Dendritic cell treated with granulocyte-macrophage colony-stimulating factor and Interleukin-4, amounts not matched to agents 40 ng/mL and 50 ng/mL, for 4 days (primary cell): ENCODE data around the gene ZKSCAN1.
"Not testable (repeated sequence)": the region's sequence is repeated elsewhere in the genome, so short reads cannot be mapped to it uniquely, and the experiment has no call there.

Source experiments
- H3K27ac Mint-ChIP-seq: one replicate; pipeline ENCODE4 v1.8.0; 2022; ENCODE audit warnings: mild to moderate bottlenecking, mixed read lengths
- H3K27me3 Mint-ChIP-seq: one replicate; pipeline ENCODE4 v1.8.0; 2022; ENCODE audit warnings: mild to moderate bottlenecking, mixed read lengths
- H3K36me3 Mint-ChIP-seq: one replicate; pipeline ENCODE4 v1.8.0; 2022; ENCODE audit warnings: low read depth, mixed read lengths
- H3K4me1 Mint-ChIP-seq: one replicate; pipeline ENCODE4 v1.8.0; 2022; ENCODE audit warnings: low read depth, mixed read lengths
- H3K4me3 Mint-ChIP-seq: one replicate; pipeline ENCODE4 v1.8.0; 2022; ENCODE audit warnings: mild to moderate bottlenecking, moderate library complexity, mixed read lengths
- H3K9me3 Mint-ChIP-seq: one replicate; pipeline ENCODE4 v1.8.0; 2022; ENCODE audit warnings: mixed read lengths
- intact Hi-C: fragments of 100-400 bp; cut with micrococcal nuclease; formaldehyde crosslinking; loops from one replicate; pipeline ENCODE4 v1.15.0; 2022

Gene ZKSCAN1

DNA sequence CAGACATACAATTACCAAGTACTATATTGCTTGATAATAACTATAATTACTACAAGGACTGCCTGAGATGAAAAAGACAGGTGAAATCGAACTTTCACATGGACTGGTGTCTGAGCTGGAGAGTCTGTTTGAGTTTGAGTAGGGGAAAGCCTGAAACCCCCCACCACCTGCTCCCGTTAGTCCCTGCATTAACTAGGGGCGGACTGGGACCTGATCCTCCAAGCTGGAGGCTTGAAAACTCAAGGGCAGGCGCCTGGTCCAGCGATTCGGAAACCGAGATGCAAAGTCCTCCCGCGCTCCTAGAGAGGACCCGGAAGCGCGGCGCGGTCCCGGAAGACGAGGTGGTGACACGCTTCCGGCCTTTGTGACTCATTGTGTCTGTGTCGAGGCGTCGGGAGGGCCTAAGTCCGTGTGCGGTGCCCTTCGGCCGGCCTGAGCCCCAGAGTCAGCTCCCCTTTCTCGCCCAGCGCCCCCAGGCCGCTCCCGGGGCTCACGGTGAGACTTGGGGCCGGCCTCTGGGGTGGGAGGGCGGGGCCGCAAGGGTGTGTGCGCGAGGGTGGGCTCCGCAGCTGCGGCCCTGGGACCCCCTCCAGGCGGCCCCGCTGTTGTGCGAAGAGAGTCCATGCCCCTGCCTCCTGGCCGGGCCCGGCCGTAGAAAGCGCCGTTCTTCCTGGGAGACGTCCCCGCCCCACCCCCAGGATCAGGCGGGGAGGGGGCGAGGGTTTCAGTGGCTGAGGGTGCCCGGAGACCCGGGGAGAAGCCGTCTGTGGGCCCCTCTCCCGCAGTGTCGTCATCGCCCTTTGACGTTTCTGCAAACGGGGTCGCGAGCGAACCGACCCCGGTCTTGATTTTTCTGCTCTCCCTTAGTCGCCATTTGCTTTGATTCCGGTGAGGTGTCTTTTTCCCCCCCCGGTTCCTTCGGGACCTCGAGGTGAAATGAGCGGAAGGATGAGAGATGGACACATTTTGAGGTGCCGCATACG, at the start of gene ZKSCAN1:
Gene ZKSCAN1, plus strand, starts transcription at position 365 of the 983 bp plus-strand sequence. CDS start 7,911 bp downstream, outside the sequence.
- Mint-ChIP-seq H3K9me3 (no peaks in the 10 kb centered on the region), H3K4me1 (peaks cover 47% of the 10 kb centered on the region)
- intact Hi-C loops = loop anchor here (1.0 to 10.0 kb wide), 2 partner anchors 34 to 69 kb away; partner anchors contain the start of genes COPS6, ZNF3 and ZSCAN21

DNA sequence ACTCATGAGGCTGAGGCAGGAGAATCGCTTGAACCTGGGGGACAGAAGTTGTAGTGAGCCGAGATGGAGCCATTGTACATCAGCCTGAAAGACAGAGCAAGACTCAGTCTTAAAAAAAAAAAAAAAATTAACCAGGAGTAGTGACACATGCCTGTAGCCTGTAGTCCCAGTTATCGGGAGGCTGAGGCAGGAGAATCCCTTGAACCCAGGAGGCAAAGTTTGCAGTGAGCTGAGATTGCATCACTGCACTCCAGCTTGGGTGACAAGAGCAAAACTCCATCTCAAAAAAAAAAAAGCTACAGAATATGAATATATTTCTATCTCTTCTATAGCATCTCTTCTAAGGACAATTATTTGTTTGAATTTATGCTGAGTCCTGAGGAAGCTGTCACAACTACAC, 46.1 kb upstream of the ZKSCAN1 start:
- Mint-ChIP-seq H3K27ac (no peak overlapping the region), H3K9me3 (no peaks in the 10 kb centered on the region), H3K4me3 (no peak overlapping the region), H3K36me3 (no peaks in the 10 kb centered on the region), H3K27me3 (peaks cover 39% of the 10 kb centered on the region), H3K4me1 (no peaks in the 10 kb centered on the region)
- intact Hi-C loops = no loop called here

More for the DNA sequence above, at the start of gene ZKSCAN1:
- H3K36me3 Mint-ChIP-seq = peaks cover 33% of the 10 kb centered on the region
- H3K27me3 Mint-ChIP-seq = no peaks in the 10 kb centered on the region
- H3K4me3 Mint-ChIP-seq = peak within 1 kb of the TSS; percentile 81
- H3K27ac Mint-ChIP-seq = peak within 1 kb of the TSS; percentile 91

DNA sequence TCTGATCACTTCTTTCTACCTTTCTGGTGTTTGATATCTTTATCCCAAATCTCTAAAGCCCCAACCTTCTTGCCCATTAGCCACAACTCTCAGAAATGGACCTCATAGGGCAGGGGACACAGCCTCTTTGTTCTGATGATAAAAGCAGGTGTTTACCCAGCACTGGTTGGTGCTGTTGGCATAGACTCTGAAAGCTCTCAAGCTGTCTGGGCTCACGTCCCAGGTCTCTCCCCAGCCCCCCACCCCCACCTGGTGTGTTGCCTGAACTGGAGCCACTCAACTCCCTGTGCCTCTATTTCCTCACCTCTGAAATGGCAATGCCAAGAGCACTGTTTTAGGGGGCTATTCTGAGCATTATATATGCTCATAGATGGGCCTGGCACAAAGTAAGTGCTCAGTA, 45.6 kb upstream of the ZKSCAN1 start:
- intact Hi-C loops, H3K36me3 Mint-ChIP-seq, H3K9me3 Mint-ChIP-seq, H3K4me1 Mint-ChIP-seq, H3K4me3 Mint-ChIP-seq, H3K27ac Mint-ChIP-seq: not testable (repeated sequence)
- peaks cover 34% of the 10 kb centered on the region for H3K27me3 Mint-ChIP-seq

DNA sequence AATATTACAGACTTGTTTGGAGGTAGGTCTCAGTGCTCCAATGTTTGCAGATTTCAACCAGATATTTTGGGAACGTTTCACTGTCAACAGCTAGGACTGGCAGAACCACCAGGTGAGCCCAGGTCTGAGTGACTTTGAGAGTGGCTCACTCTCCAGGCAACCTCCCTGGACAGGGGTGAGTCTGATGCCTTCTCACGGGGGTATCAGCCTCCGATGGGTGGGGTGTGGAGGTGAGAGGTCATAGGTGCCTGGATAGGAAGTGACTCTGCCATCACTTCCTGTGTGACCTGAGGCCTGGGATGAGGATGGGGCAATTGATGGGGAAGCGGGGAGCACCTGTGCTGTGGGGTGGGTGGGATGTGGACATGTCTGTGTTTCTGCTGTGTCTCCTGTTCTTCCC, 44.2 kb upstream of the ZKSCAN1 start:
- Mint-ChIP-seq H3K4me1 (no peaks in the 10 kb centered on the region), H3K27ac (no peak overlapping the region), H3K4me3 (no peak overlapping the region), H3K27me3 (peaks cover 31% of the 10 kb centered on the region), H3K9me3 (no peaks in the 10 kb centered on the region), H3K36me3 (no peaks in the 10 kb centered on the region)
- intact Hi-C loops = no loop called here

DNA sequence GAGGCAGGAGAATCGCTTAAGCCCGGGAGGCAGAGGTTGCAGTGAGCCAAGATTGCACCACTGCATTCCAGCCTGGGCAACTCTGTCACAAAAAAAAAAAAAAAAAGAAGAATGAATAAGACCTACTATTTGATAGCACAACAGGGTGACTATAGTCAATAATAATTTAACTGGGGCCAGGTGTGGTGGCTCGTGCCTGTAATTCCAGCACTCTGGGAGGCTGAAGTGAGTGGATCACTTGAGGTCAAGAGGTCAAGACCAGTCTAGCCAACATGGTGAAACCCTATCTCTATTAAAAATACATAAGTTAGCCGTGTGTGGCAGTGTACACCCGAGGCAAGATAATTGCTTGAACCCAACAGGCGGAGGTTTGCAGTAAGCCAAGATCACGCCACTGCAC, 41.6 kb upstream of the ZKSCAN1 start:
- H3K4me3 Mint-ChIP-seq, H3K4me1 Mint-ChIP-seq, intact Hi-C loops, H3K27ac Mint-ChIP-seq, H3K36me3 Mint-ChIP-seq, H3K9me3 Mint-ChIP-seq: not testable (repeated sequence)
- peaks cover 23% of the 10 kb centered on the region for H3K27me3 Mint-ChIP-seq

DNA sequence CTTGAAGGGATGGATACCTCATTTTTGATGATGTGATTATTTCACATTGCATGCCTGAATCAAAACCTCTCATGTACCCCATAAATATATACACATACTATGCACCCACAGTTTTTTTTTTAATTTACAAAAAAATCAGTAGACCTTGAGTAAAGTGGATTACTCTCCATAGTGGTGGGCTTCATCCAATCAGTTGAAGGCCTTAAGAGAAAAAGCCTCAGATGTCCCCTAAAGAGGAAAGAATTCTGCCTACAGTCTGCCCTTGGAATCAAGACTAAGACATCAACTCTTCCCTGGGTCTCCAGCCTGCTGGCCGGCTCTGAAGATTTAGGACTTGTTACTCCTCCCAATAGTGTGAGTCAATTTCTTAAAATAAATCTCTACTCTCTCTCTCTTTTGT, 40.7 kb upstream of the ZKSCAN1 start:
- Mint-ChIP-seq H3K27ac (no peak overlapping the region), H3K4me3 (no peak overlapping the region), H3K4me1 (peaks cover 4% of the 10 kb centered on the region), H3K36me3 (no peaks in the 10 kb centered on the region), H3K27me3 (peaks cover 23% of the 10 kb centered on the region), H3K9me3 (no peaks in the 10 kb centered on the region)
- intact Hi-C loops = no loop called here

DNA sequence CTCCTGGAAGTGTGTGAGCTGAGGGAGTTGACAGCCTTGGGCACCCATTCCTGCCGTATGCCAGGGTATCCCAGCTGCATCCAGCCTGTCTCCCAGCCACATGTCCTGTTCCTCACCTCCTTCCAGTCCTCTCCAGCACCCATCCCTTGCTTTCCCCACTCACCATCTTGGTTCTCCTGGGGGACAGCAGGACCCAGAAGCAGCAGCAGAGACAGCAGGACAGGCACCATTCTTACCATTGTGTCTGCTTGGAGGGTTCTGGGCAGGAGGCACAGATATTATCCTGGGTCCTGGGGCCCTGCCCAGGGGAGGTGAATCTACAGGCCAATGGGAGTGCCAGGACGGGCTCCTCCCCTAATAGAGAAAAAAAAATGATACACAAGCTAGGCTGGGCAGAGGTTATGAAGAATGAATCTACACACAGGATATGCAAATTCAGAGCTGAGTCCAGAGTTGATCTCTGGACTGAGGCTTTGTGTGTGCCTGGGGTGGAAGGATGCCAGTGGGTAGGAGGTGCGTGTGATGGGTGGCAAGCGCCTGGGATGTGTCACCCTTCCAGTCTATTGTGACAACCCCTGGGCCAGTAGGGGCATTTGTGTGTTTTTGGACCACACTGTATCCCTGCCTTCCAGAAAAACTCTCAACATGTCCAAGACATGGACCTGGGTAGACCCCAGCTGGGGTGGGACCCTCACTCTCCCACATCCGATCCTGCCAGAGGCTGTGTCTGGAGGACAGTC, 39.4 kb upstream of the ZKSCAN1 start, which contains the start of gene AZGP1:
Gene AZGP1, minus strand, starts transcription at position 250 of the 740 bp plus-strand sequence. Its CDS starts 11 bp downstream, at position 239.
- peaks cover 18% of the 10 kb centered on the region for H3K27me3 Mint-ChIP-seq
- H3K4me1 Mint-ChIP-seq = peaks cover 9% of the 10 kb centered on the region
- no peak within 1 kb of the TSS for H3K27ac Mint-ChIP-seq
- H3K36me3 Mint-ChIP-seq = no peaks in the 10 kb centered on the region
- no peaks in the 10 kb centered on the region for H3K9me3 Mint-ChIP-seq
- intact Hi-C loops = no loop called here
- no peak within 1 kb of the TSS for H3K4me3 Mint-ChIP-seq

DNA sequence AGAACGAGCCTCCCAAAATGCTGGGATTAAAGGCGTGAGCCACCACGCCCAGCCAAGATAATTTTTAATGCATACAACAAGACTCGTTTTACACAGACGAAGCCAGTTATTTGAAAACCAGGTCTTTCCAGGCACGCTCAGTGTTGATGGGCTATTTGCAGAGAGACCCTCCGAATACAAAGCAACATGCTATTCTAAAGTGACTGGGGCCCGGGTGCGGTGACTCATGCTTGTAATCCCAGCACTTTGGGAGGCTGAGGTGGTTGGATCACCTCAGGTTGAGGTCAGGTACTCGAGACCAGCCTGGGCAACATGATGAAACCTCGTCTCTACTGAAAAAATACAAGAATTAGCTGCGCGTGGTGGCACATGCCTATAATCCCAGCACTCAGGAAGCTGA, 38.8 kb upstream of the ZKSCAN1 start:
- H3K9me3 Mint-ChIP-seq = no peaks in the 10 kb centered on the region
- intact Hi-C loops = no loop called here
- no peaks in the 10 kb centered on the region for H3K36me3 Mint-ChIP-seq
- H3K27ac Mint-ChIP-seq = no peak overlapping the region
- H3K27me3 Mint-ChIP-seq = peaks cover 15% of the 10 kb centered on the region
- H3K4me3 Mint-ChIP-seq = no peak overlapping the region
- peaks cover 9% of the 10 kb centered on the region for H3K4me1 Mint-ChIP-seq

DNA sequence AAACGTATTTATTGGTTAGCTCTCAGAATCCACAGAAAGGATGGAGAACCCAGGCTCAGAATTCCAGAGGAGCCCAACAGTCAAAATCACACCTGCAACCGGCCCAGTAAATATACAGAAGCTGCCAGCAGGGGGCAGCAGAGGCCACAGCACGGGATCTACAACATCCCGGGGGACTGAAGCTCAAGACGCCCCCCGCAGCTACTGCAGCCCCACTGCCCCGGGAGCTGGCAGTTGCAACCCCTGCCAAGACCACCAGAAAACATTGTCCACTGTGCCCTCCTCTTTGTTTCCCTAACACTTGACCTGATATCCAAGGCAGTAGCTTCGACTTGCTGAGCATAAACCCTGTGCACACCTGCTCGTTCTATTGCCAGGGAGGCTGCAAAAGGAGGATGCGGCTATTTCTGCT, 35.6 kb upstream of the ZKSCAN1 start:
- H3K9me3 Mint-ChIP-seq, H3K4me1 Mint-ChIP-seq, H3K36me3 Mint-ChIP-seq, intact Hi-C loops, H3K27ac Mint-ChIP-seq, H3K4me3 Mint-ChIP-seq: not testable (repeated sequence)
- peaks cover 20% of the 10 kb centered on the region for H3K27me3 Mint-ChIP-seq

DNA sequence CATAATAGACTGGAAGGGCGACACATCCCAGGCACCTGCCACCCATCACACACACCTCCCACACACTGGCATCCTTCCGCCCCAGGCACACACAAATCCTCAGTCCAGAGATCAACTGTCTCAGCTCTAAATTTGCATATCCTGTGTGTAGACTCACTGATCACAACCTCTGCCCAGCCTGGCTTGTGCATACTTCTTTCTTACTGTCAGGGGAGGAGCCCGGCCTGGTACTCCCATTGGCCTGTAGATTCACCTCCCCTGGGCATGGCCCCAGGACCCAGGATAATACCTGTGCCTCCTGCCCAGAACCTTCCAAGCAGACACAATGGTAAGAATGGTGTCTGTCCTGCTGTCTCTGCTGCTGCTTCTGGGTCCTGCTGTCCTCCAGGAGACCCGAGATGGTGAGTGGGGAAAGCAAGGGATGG, 34.9 kb upstream of the ZKSCAN1 start:
- peaks cover 18% of the 10 kb centered on the region for H3K27me3 Mint-ChIP-seq
- H3K9me3 Mint-ChIP-seq, H3K4me3 Mint-ChIP-seq, H3K27ac Mint-ChIP-seq, intact Hi-C loops, H3K36me3 Mint-ChIP-seq, H3K4me1 Mint-ChIP-seq: not testable (repeated sequence)

DNA sequence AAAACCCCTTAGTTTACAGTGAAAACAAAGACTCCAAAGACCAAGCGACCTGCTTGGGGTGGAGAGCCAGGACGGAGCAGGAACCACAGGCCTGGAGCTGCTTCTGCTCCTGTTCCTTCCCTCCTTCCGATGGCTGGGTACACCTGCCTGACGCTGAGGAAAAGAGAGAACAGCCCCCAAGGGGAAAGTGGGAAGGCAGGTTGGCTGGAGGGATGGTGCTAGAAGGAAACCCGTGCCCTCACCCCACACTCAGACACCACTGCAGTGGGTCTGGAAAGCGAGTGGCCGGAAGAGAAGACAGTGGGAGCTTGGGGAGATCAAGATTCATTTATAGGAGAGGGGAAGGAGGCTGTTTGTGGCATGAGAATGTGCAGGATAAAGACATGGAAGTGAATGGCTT, 34.3 kb upstream of the ZKSCAN1 start:
- H3K4me1 Mint-ChIP-seq, H3K4me3 Mint-ChIP-seq, intact Hi-C loops, H3K9me3 Mint-ChIP-seq, H3K36me3 Mint-ChIP-seq, H3K27ac Mint-ChIP-seq: not testable (repeated sequence)
- peaks cover 13% of the 10 kb centered on the region for H3K27me3 Mint-ChIP-seq

DNA sequence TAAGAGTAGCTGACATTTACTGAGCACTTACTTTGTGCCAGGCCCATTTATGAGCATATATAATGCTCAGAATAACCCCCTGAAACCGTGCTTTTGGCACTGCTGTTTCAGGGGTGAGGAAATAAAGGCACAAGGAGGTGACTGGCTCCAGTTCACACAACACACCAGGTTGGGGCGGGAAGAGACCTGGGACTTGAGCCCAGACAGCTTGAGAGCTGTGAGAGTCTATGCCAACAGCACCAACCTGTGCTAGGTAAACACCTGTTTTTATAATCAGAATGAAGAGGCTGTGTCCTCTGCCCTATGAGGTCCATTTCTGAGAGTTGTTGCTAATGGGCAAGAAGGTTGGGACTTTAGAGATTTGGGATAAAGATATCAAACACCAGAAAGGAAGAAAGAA, 30.8 kb upstream of the ZKSCAN1 start:
- intact Hi-C loops = no loop called here
- no peak overlapping the region for H3K27ac Mint-ChIP-seq
- H3K27me3 Mint-ChIP-seq = peaks cover 23% of the 10 kb centered on the region
- no peak overlapping the region for H3K4me3 Mint-ChIP-seq
- peaks cover 6% of the 10 kb centered on the region for H3K4me1 Mint-ChIP-seq
- no peaks in the 10 kb centered on the region for H3K36me3 Mint-ChIP-seq
- peaks cover 6% of the 10 kb centered on the region for H3K9me3 Mint-ChIP-seq

DNA sequence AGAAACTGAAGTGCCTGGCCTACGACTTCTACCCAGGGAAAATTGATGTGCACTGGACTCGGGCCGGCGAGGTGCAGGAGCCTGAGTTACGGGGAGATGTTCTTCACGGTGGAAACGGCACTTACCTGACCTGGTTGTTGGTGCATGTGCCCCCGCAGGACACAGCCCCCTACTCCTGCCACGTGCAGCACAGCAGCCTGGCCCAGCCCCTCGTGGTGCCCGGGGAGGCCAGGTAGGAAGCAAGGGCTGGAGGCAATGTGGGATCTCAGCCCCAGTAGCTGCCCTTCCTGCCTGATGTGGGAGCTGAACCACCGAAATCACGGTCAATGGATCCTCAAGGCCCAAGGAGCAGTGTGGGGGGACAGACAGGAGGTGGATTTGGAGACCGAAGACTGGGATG, 28.1 kb upstream of the ZKSCAN1 start:
- H3K36me3 Mint-ChIP-seq, H3K4me1 Mint-ChIP-seq, intact Hi-C loops, H3K27ac Mint-ChIP-seq, H3K4me3 Mint-ChIP-seq, H3K9me3 Mint-ChIP-seq: not testable (repeated sequence)
- peaks cover 27% of the 10 kb centered on the region for H3K27me3 Mint-ChIP-seq

DNA sequence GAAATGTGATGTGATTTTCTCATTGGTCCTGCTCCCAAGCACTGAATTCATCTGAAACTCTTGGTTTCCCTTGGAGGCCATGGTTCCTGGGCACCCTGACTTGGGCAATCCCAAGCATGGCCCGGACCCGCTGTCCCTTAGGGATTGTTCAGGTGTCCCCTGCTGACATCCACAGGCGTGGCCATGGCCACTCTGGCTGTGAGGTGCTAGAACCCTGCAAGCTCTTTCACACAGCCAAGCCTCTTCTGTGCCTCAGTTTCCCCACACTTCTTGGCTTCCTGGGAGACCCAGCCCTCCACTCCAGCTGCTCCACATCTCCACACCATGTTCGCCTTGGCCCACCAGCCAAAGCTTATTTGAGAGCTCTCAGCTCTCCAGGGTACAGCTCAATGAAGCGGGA, 27.6 kb upstream of the ZKSCAN1 start:
- Mint-ChIP-seq H3K36me3 (no peaks in the 10 kb centered on the region), H3K27ac (no peak overlapping the region), H3K4me3 (no peak overlapping the region), H3K4me1 (peaks cover 7% of the 10 kb centered on the region), H3K9me3 (peaks cover under 1% of the 10 kb centered on the region), H3K27me3 (peaks cover 27% of the 10 kb centered on the region)
- intact Hi-C loops = no loop called here
